Subcutaneous preadipocyte (primary cell): ENCODE results near the gene PDXP. TPM values are rescaled to one million over a fixed set of nuclear protein-coding genes. Genes with fewer than 3 reads are reported as not detected.

Experiments used
- small RNA-seq: library from RNA; depleted of rRNA; stranded (forward); fragments of <200 nt; gene quantifications from one replicate; pipeline ENCODE3, GENCODE V24; 2012
- total RNA-seq: library from RNA; depleted of rRNA; stranded (reverse); fragments of >200 nt; gene quantifications from 2 replicates; pipeline ENCODE4 v1.2.3, GENCODE V29; 2012

PDXP gene, protein sequence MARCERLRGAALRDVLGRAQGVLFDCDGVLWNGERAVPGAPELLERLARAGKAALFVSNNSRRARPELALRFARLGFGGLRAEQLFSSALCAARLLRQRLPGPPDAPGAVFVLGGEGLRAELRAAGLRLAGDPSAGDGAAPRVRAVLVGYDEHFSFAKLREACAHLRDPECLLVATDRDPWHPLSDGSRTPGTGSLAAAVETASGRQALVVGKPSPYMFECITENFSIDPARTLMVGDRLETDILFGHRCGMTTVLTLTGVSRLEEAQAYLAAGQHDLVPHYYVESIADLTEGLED
- total RNA-seq = 10.7 and 16.0 TPM in 2 replicates

DNA sequence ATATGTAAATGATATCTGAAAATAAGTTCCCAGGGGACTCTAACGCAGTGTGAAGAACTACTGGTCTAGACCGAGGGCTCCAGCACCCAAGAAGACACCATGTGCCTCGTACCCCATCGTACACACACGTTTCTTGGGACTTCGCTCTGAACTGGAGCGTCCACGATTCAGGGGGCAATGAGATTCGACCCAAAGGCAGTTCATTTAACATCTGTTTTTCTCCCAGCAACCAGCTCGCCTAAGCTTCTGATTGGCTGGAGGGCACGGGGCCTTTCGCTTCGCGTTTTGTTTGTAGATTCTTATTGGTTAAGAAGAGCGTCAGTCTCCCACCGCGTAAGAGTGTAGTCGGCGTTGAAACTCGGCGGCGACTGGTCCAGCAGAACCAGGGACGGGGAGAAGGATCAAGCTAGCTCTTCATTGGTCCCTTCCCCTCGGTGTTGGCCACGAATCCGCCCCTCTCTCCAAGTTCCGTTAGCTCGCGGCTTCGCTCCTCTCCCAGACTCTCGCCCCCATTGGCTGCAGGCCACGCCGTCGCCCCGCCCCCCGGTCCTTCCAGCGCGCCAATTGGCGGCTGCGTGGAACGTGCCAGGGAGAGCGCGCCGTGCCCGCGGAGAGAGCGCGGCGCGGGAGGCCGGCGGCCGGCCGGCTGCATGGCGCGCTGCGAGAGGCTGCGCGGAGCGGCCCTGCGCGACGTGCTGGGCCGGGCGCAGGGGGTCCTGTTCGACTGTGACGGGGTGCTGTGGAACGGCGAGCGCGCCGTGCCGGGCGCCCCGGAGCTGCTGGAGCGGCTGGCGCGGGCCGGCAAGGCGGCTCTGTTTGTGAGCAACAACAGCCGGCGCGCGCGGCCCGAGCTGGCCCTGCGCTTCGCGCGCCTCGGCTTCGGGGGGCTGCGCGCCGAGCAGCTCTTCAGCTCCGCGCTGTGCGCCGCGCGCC lies at the start of gene PDXP:
TSS of gene PDXP (plus strand) at position 591 of the 933 bp plus-strand sequence. CDS start at position 651, 60 bp downstream.

DNA sequence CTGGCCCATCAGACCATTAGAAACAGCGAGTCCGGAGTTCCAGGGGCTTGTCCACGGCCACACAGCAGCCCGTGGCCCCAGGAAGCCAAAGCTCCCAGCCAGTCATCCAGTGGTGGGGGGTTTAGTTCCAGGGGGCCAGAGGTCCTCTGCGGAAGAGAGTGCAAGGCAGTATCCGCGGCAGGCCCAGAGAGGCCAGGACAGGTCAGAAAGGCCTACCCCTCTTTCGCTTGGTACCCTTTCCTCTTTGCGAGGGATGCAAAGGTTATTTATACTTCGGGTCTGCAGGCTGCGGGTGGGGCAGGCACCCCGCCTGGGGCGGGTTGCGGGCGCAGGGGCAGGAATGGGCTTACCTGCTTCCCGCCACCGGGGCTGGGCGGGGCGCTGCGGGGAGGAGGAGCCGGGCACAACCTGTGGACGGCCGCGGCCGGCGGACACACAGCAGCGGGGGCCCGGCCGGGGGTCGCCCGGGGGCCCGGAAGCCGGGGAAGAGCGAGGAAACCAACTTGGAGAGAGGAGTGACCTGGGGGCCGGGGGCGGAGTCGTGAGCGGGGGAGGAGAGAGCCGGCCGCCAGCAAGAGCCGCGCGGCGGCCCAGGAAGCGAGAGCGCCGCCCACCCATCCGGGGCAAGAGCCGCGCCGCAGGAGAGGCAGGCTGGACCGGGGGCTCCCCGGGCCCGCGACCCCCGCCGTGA lies 19.3 kb upstream of the PDXP start, which contains the start of gene SH3BP1:
TSS of gene SH3BP1 (plus strand) at position 600 of the 691 bp plus-strand sequence. CDS start 119 bp downstream, outside the sequence.

DNA sequence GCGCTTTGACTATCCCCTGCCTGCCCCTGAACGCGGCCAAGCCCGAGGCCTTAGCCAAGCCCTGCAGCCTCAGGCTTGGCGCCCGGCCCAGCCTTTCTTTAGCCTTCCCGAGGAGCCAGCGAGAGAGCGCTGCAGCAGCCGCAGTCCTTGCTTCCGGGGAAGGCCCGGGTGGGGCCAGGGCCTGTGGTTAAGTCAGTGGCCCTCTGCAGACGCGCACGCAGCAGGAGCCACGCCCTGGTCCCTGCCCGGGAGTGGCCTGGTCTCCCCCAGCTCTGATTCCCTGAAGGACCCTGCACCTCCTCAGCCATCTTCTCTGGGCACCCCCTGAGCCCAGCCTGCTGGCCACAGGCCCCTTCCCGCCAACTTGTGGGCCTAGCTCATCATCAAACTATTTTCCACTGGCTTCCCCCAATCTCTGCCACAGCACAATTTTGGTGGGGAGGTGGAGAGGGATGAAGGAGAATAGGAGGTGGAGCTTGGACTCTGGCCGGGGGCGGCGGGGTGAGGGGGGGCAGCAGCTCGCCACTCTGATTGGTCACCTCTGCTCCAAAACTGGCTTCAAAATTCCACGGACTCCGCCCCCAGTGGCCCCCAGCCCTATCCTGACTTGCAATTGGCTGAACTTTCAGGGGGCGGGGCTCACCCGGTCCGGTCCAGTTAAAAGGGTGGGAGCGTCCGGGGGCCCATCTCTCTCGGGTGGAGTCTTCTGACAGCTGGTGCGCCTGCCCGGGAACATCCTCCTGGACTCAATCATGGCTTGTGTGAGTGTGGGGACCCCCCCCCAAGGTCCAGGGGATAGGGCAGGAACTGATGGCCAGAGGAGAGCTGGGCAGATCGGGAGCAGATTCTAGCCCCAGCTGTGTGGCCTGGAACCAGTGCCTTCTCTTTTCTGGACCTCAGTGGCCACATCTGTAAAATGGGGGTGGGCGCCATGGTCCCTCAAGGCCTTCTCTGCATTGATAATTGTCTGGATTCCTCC lies 16.7 kb downstream of the PDXP start, which contains the start of gene LGALS1:
TSS of gene LGALS1 (plus strand) at position 686 of the 979 bp plus-strand sequence. CDS start at position 753, 67 bp downstream.

DNA sequence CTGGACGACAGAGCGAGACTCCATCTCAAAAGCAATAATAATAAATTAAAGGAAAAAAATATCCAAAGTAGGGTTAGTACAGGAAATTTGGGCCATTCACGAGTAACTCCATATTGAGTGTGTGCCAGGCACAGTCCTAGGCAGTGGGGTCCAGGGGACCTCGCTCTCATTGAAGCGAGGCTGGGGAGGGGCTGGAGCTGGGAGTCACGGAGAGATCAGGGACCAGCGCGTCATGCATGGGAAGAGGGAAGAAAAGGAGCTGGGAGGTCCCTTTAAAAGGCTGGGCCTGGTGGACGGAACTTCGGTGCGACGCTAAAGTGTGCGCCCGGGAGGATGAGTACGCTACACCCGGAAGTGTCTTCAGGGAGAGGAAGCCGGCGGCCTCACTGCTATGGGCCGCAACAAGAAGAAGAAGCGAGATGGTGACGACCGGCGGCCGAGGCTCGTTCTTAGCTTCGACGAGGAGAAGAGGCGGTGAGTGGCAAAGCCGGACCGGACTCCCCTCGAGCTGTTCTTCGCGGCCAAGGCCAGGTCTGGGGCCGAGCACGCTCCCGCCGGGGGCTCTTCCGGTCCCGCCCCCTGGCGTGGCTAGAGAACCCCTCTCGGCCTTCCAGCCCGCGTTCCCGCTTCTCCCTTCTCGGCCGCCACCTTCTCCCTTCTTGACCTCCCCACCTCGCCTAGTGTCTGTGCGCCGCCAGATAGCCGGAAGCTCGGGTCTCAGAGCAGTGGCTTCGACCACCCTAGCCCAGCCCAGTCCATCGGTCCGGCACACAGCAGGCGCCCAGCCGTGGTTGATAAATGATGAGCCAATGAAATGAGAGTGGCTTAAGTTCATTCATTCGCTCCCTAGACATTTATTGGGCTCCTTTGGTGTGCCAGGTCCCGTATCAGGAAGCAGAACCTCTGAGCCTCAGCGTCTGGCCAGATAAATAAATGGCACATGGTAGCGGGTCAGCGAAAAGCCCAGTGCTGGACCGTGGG lies 27.8 kb downstream of the PDXP start, which contains the start of gene NOL12:
TSS of gene NOL12 (plus strand) at position 342 of the 981 bp plus-strand sequence. CDS start at position 392, 50 bp downstream.

DNA sequence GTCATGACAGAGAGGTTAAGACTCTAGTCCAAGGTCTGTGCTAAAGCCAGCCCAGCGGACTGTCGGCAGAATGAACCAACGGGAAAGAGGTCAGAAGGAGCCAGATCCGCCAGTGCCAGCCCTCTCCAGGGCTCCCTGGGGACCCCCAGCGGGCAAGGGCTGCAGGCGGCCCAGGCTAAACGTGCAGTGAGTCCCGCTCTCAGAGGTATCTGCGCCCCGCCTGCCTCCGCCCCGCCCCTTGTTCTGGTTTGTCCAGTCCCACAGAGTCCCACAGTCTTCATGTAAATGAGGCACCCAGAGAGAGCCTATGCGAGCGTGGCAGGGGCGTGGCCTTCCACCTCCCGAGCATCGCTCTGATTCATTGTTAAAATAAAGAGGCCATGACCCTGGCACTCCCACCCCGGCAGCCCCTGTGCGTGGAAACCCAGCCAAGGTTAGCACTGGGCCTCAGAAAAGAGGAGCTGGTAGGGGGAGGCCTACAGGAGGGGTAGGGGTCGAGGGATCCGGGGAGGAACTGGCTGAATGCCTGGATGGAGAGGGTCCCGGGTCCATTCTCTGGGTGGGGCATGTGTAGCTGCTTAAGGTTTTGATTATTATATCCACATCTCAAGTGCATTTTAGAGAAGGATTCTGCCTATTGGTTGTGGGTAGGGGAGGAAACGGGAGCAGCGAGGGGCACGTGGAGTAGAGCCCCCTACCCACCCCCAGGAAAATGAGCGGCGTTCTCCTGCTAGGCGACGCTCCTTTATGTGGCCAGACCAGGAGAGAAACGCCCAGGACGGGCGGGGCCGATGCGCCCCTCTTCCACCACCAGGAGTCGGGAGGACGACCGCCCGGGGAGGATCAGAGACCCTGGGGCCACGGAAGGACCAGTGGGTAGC lies 38.4 kb downstream of the PDXP start, which contains the start of gene TRIOBP:
TSS of gene TRIOBP (plus strand) at position 392 of the 881 bp plus-strand sequence. CDS start 4,318 bp downstream, outside the sequence.

Small RNA genes lying within 50 kb of the gene (small RNA-seq; reads per million reads assigned to genes)
- not detected for gene RN7SL385P

Other genes with a start within 250 kb of the PDXP start
- 0.59 TPM in 1 of 2 replicates, not detected in the other for gene ELFN2, start 231.2 kb upstream of the PDXP start, total RNA-seq
- 0.59 TPM in 1 of 2 replicates, not detected in the other for gene MFNG, start 172.3 kb upstream of the PDXP start, total RNA-seq
- gene CARD10, start 139.3 kb upstream of the PDXP start, total RNA-seq = 17.3 and 32.1 TPM in 2 replicates
- 23.9 and 26.5 TPM in 2 replicates for gene CDC42EP1, start 98.2 kb upstream of the PDXP start, total RNA-seq
- not detected in 2 replicates for gene LGALS2, start 78.6 kb upstream of the PDXP start, total RNA-seq
- gene GGA1, start 49.9 kb upstream of the PDXP start, total RNA-seq = 35.6 and 58.8 TPM in 2 replicates
- gene SH3BP1, start 19.1 kb upstream of the PDXP start, total RNA-seq = 7.0 and 12.3 TPM in 2 replicates
- gene LGALS1, start 16.9 kb downstream of the PDXP start, total RNA-seq = 3,847 and 6,336 TPM in 2 replicates
- 20.2 and 27.0 TPM in 2 replicates for gene NOL12, start 27.6 kb downstream of the PDXP start, total RNA-seq
- 191 and 224 TPM in 2 replicates for gene TRIOBP, start 38.3 kb downstream of the PDXP start, total RNA-seq
- gene GCAT, start 149.2 kb downstream of the PDXP start, total RNA-seq = 34.2 and 45.0 TPM in 2 replicates
- not detected in 2 replicates for gene GALR3, start 164.7 kb downstream of the PDXP start, total RNA-seq
- gene ANKRD54, start 185.6 kb downstream of the PDXP start, total RNA-seq = 28.7 and 37.1 TPM in 2 replicates
- 356 and 358 TPM in 2 replicates for gene EIF3L, start 190.7 kb downstream of the PDXP start, total RNA-seq
- gene MICALL1, start 247.6 kb downstream of the PDXP start, total RNA-seq = 34.5 and 65.7 TPM in 2 replicates